ENCODE data around the gene APOL1.
A peak's percentile ranks its signal among the peaks of the same experiment; 100 is the strongest.
"Not testable (repeated sequence)": the region's sequence is repeated elsewhere in the genome, so short reads cannot be mapped to it uniquely, and the experiment has no call there.

APOL1 gene

GRCh38 chr22:36285545-36285944 lies 32.6 kb downstream of the APOL1 start:
- 0 out of 22 replicates have a peak overlapping the region, but pooled peaks of 1 of the 11 experiments have one; percentile 26 for H3K27ac ChIP-seq
- peaks cover 91 to 100% (median 98%) of the 10 kb centered on the region in 11 experiments for H3K36me3 ChIP-seq
- peaks cover 0 to 2% (median 0%) of the 10 kb centered on the region in 11 experiments; a peak in 3 of 22 replicates for H3K9me3 ChIP-seq (replicated peaks in 1 of 11)
- H4K20me1 ChIP-seq = peaks cover 43 to 100% (median 95%) of the 10 kb centered on the region in 11 experiments; a peak in 21 of 22 replicates
- no peak overlapping the region; a peak in 1 of 22 replicates for H3K9ac ChIP-seq
- peaks cover 6 to 56% (median 39%) of the 10 kb centered on the region in 10 experiments; a peak in 19 of 20 replicates for H3K4me1 ChIP-seq
- H3K27me3 ChIP-seq = no peaks in the 10 kb centered on the region
- H3K4me2 ChIP-seq = no peak overlapping the region
- TF ChIP-seq Cebpa-rat (IDR thresholded peaks at IDR 0.05) = no peak
- no peak overlapping the region for H3K4me3 ChIP-seq

GRCh38 chr22:36286096-36286957 lies 33.4 kb downstream of the APOL1 start:
- H4K20me1 ChIP-seq = peaks cover 43 to 95% (median 87%) of the 10 kb centered on the region in 11 experiments; a peak in 21 of 22 replicates
- peaks cover 0 to 48% (median 35%) of the 10 kb centered on the region in 10 experiments; a peak in 17 of 20 replicates for H3K4me1 ChIP-seq
- peak overlapping the region in 5 of 11 experiments; percentile 19 to 72 (median 67); a peak in 5 of 22 replicates for H3K4me2 ChIP-seq
- TF ChIP-seq Cebpa-rat (IDR thresholded peaks at IDR 0.05) = no peak
- H3K4me3 ChIP-seq = no peak overlapping the region
- peak overlapping the region in 2 of 11 experiments; percentile 3 to 40; a peak in 1 of 22 replicates for H3K9ac ChIP-seq
- H3K27me3 ChIP-seq = no peaks in the 10 kb centered on the region
- peaks cover 0 to 7% (median 0%) of the 10 kb centered on the region in 11 experiments; a peak in 4 of 22 replicates for H3K9me3 ChIP-seq (replicated peaks in 1 of 11)
- peak overlapping the region in 5 of 11 experiments; percentile 13 to 44 (median 26); a peak in 5 of 22 replicates for H3K27ac ChIP-seq
- H3K36me3 ChIP-seq = peaks cover 86 to 97% (median 93%) of the 10 kb centered on the region in 11 experiments

GRCh38 chr22:36287881-36288515 lies 35.1 kb downstream of the APOL1 start:
- peaks cover 57 to 95% (median 85%) of the 10 kb centered on the region in 11 experiments; a peak in 21 of 22 replicates for H4K20me1 ChIP-seq
- H3K36me3 ChIP-seq = peaks cover 85 to 97% (median 93%) of the 10 kb centered on the region in 11 experiments
- peak overlapping the region in 7 of 11 experiments; percentile 30 to 72 (median 64); a peak in 13 of 22 replicates for H3K4me2 ChIP-seq
- no peaks in the 10 kb centered on the region for H3K27me3 ChIP-seq
- TF ChIP-seq Cebpa-rat (IDR thresholded peaks at IDR 0.05) = no peak
- H3K9me3 ChIP-seq (replicated peaks in 1 of 11) = peaks cover 0 to 24% (median 16%) of the 10 kb centered on the region in 11 experiments; a peak in 19 of 22 replicates
- no peak overlapping the region; a peak in 2 of 22 replicates for H3K27ac ChIP-seq
- H3K4me1 ChIP-seq = peaks cover 0 to 45% (median 34%) of the 10 kb centered on the region in 10 experiments; a peak in 17 of 20 replicates
- H3K4me3 ChIP-seq = no peak overlapping the region
- no peak overlapping the region for H3K9ac ChIP-seq

- TF ChIP-seq Cebpa-rat (IDR thresholded peaks at IDR 0.05) = no peak
- H3K27ac ChIP-seq = peak overlapping the region in 4 of 11 experiments; percentile 18 to 56 (median 27); a peak in 2 of 22 replicates
- peaks cover 0 to 49% (median 34%) of the 10 kb centered on the region in 10 experiments; a peak in 17 of 20 replicates for H3K4me1 ChIP-seq
- H3K4me2 ChIP-seq = peak overlapping the region in 9 of 11 experiments; percentile 12 to 72 (median 49); a peak in 16 of 22 replicates
- peaks cover 85 to 97% (median 93%) of the 10 kb centered on the region in 11 experiments for H3K36me3 ChIP-seq
- peaks cover 0 to 32% (median 24%) of the 10 kb centered on the region in 11 experiments; a peak in 19 of 22 replicates for H3K9me3 ChIP-seq (replicated peaks in 1 of 11)
- 0 out of 22 replicates have a peak overlapping the region, but pooled peaks of 4 of the 11 experiments have one; percentile 4 to 44 (median 15) for H3K9ac ChIP-seq
- H3K4me3 ChIP-seq = no peak overlapping the region; a peak in 2 of 20 replicates
- H4K20me1 ChIP-seq = peaks cover 55 to 95% (median 85%) of the 10 kb centered on the region in 11 experiments; a peak in 21 of 22 replicates
- no peaks in the 10 kb centered on the region for H3K27me3 ChIP-seq
Observed at GRCh38 chr22:36288571-36289405, 35.9 kb downstream of the APOL1 start.

- no peak for TF ChIP-seq Cebpa-rat (IDR thresholded peaks at IDR 0.05)
- Histone ChIP-seq H3K4me1 (peaks cover 0 to 55% (median 34%) of the 10 kb centered on the region in 10 experiments; a peak in 17 of 20 replicates), H3K9me3 (replicated peaks in 1 of 11) (peaks cover 0 to 38% (median 30%) of the 10 kb centered on the region in 11 experiments; a peak in 19 of 22 replicates), H3K36me3 (peaks cover 85 to 97% (median 93%) of the 10 kb centered on the region in 11 experiments), H3K27ac (peak overlapping the region in 7 of 11 experiments; percentile 4 to 56 (median 18); a peak in 5 of 22 replicates), H3K27me3 (no peaks in the 10 kb centered on the region), H3K4me2 (peak overlapping the region in 9 of 11 experiments; percentile 12 to 72 (median 49); a peak in 18 of 22 replicates), H4K20me1 (peaks cover 50 to 95% (median 86%) of the 10 kb centered on the region in 11 experiments; a peak in 21 of 22 replicates), H3K9ac (0 out of 22 replicates have a peak overlapping the region, but pooled peaks of 3 of the 11 experiments have one; percentile 4 to 44 (median 7)), H3K4me3 (peak overlapping the region in 1 of 10 experiments; percentile 5; a peak in 2 of 20 replicates)
Observed at GRCh38 chr22:36289406-36289870, 36.5 kb downstream of the APOL1 start.

GRCh38 chr22:36289948-36290371 lies 37.0 kb downstream of the APOL1 start:
- H3K27me3 ChIP-seq = not testable (repeated sequence)
- Histone ChIP-seq H3K4me3 (0 out of 20 replicates have a peak overlapping the region, but pooled peaks of 1 of the 10 experiments have one; percentile 5), H3K4me1 (peaks cover 0 to 56% (median 34%) of the 10 kb centered on the region in 10 experiments; a peak in 17 of 20 replicates), H4K20me1 (peaks cover 45 to 95% (median 85%) of the 10 kb centered on the region in 11 experiments; a peak in 21 of 22 replicates), H3K9ac (0 out of 22 replicates have a peak overlapping the region, but pooled peaks of 1 of the 11 experiments have one; percentile 7), H3K4me2 (peak overlapping the region in 9 of 11 experiments; percentile 12 to 72 (median 49); a peak in 16 of 22 replicates), H3K36me3 (peaks cover 85 to 97% (median 93%) of the 10 kb centered on the region in 11 experiments), H3K27ac (peak overlapping the region in 5 of 11 experiments; percentile 13 to 56 (median 33); a peak in 5 of 22 replicates), H3K9me3 (replicated peaks in 1 of 11) (peaks cover 0 to 44% (median 35%) of the 10 kb centered on the region in 11 experiments; a peak in 19 of 22 replicates)

GRCh38 chr22:36290391-36291075 lies 37.6 kb downstream of the APOL1 start:
- H3K27ac ChIP-seq, H3K9ac ChIP-seq, H3K27me3 ChIP-seq, H3K4me3 ChIP-seq, H3K4me2 ChIP-seq: not testable (repeated sequence)
- Histone ChIP-seq H3K4me1 (peaks cover 0 to 56% (median 34%) of the 10 kb centered on the region in 10 experiments; a peak in 17 of 20 replicates), H3K9me3 (replicated peaks in 1 of 11) (peaks cover 0 to 49% (median 41%) of the 10 kb centered on the region in 11 experiments; a peak in 19 of 22 replicates), H3K36me3 (peaks cover 85 to 97% (median 93%) of the 10 kb centered on the region in 11 experiments), H4K20me1 (peaks cover 39 to 95% (median 85%) of the 10 kb centered on the region in 11 experiments; a peak in 21 of 22 replicates)
